K562 (cell line): ENCODE data around the gene SMIM13. TPM values are rescaled to one million over a fixed set of nuclear protein-coding genes. Genes with fewer than 3 reads are reported as not detected.
A peak's percentile ranks its signal among the peaks of the same experiment; 100 is the strongest.

Experiments
- ARHGAP35 ChIP-seq: fragments of 450-650 bp; IDR thresholded peaks from 2 replicates; pipeline ENCODE4 v1.6.1; 2018; ENCODE audit not compliant: partially characterized antibody
- HEY1 ChIP-seq: fragments of 250-450 bp; sonication (Bioruptor Pico); IDR thresholded peaks from 2 replicates; pipeline ENCODE4 v1.5.0; 2020; ENCODE audit warnings: mild to moderate bottlenecking, moderate library complexity, borderline replicate concordance
- HNRNPL ChIP-seq: fragments of 200-400 bp; formaldehyde crosslinking; IDR thresholded peaks from 2 replicates; pipeline ENCODE4 v1.6.1; 2017; ENCODE audit warnings: low read depth, mild to moderate bottlenecking, low read length
- ILF3 ChIP-seq: fragments of 450-650 bp; IDR thresholded peaks from 2 replicates; pipeline ENCODE4 v1.6.1; 2018; ENCODE audit warnings: antibody characterized with exemption, mild to moderate bottlenecking, moderate library complexity, borderline replicate concordance
- KLF16 ChIP-seq: IDR thresholded peaks from 2 replicates; pipeline ENCODE4 v1.6.1; 2016; ENCODE audit warnings: antibody characterized with exemption
- MYNN ChIP-seq, 2 experiments: sonication (generic); formaldehyde crosslinking in 1 of 2; IDR thresholded peaks; 2 replicates each; pipeline versions ENCODE4 v1.5.0 to v1.6.1; 2016 to 2020; ENCODE audit warnings: antibody characterized with exemption in 1 of 2, missing genetic modification reagents in 1 of 2
- NFE2L1 ChIP-seq: fragments of 450-650 bp; IDR thresholded peaks from 2 replicates; pipeline ENCODE4 v1.6.1; 2016; ENCODE audit warnings: missing genetic modification characterization, low read depth, mild to moderate bottlenecking, missing compliant biosample characterization, moderate library complexity, borderline replicate concordance
- SAFB2 ChIP-seq: fragments of 200-400 bp; formaldehyde crosslinking; IDR thresholded peaks from 2 replicates; pipeline ENCODE4 v1.6.1; 2018; ENCODE audit warnings: borderline replicate concordance, low read length, low read depth, moderate library complexity; ENCODE audit not compliant: severe bottlenecking
- SRF ChIP-seq, 2 experiments: fragments of 250-450, 450-650 bp in 1 of 2; sonication (Bioruptor Pico) in 1 of 2; sonication (generic) in 1 of 2; formaldehyde crosslinking; IDR thresholded peaks; 2 replicates each; pipeline versions ENCODE4 v1.5.0 to v1.5.1; 2020 to 2022; ENCODE audit warnings: mild to moderate bottlenecking in 1 of 2, missing genetic modification reagents in 1 of 2
- ZC3H11A ChIP-seq: IDR thresholded peaks from 2 replicates; pipeline ENCODE4 v1.6.1; 2012; ENCODE audit warnings: low read depth, low read length, improper control_type of control experiment
- ZC3H4 ChIP-seq: sonication (generic); formaldehyde crosslinking; IDR thresholded peaks from 2 replicates; pipeline ENCODE4 v1.9.0; 2021; ENCODE audit warnings: missing genetic modification reagents, borderline replicate concordance
- ZEB2 ChIP-seq: fragments of 450-650 bp; IDR thresholded peaks from 2 replicates; pipeline ENCODE4 v1.6.1; 2016
- ZNF134 ChIP-seq: fragments of 250-450 bp; sonication (Bioruptor Pico); conservative IDR thresholded peaks from 2 replicates; pipeline ENCODE4 v1.4.0; 2020
- ZNF143 ChIP-seq: sonication (generic); formaldehyde crosslinking; IDR thresholded peaks from 2 replicates; pipeline ENCODE4 v1.9.0; 2022; ENCODE audit warnings: mild to moderate bottlenecking, missing genetic modification reagents
- ZNF274 ChIP-seq: IDR thresholded peaks from 2 replicates; pipeline ENCODE4 v1.6.1; 2011; ENCODE audit warnings: low read depth, mild to moderate bottlenecking, low read length, moderate library complexity, borderline replicate concordance
- ZNF644 ChIP-seq: fragments of 200-800 bp; sonication (Bioruptor generic); IDR thresholded peaks from 2 replicates; pipeline ENCODE4 v1.6.1; 2016; ENCODE audit warnings: low read depth, missing genetic modification characterization, missing compliant biosample characterization
- ZNF785 ChIP-seq: fragments of 250-450 bp; sonication (Bioruptor Pico); IDR thresholded peaks from 2 replicates; pipeline ENCODE4 v1.4.0; 2020; ENCODE audit warnings: mild to moderate bottlenecking
- polyA plus RNA-seq, 8 experiments: library from polyadenylated mRNA; depleted of rRNA in 4 of 8; stranded (reverse) in 5 of 8; unstranded in 3 of 8; fragments of >200 nt; fragmentation: Nextera tagmentation in 2 of 8; fragmentation: Illumina TruSeq in 1 of 8; extraction: Ambion mirVana in 2 of 8; extraction: Trizol in 1 of 8; gene quantifications; 2 replicates each; pipeline versions ENCODE4 v1.2.1 to v1.2.3, GENCODE V29; 2011 to 2014; ENCODE audit warnings: inconsistent platforms in 1 of 8, missing spikeins in 1 of 8
- total RNA-seq, 7 experiments: library from RNA; depleted of rRNA in 6 of 7; stranded (reverse); fragments of >200 nt in 6 of 7; fragmentation: Illumina TruSeq in 2 of 7; extraction: Trizol in 2 of 7; gene quantifications; 2 replicates each; pipeline versions ENCODE4 v1.2.1 to v1.2.3, GENCODE V29; 2011 to 2021; ENCODE audit warnings: low replicate concordance in 1 of 7
- TF ChIP-seq, protein P1 (sequence below): sonication (generic); formaldehyde crosslinking; IDR thresholded peaks from 2 replicates; pipeline ENCODE4 v1.8.0; 2022; ENCODE audit warnings: mild to moderate bottlenecking, missing genetic modification reagents, borderline replicate concordance
- TF ChIP-seq, protein P2 (sequence below): sonication (generic); IDR thresholded peaks from 2 replicates; pipeline ENCODE4 v1.6.1; 2016
- TF ChIP-seq, protein P3 (sequence below): sonication (generic); formaldehyde crosslinking; IDR thresholded peaks from 2 replicates; pipeline ENCODE4 v1.8.1; 2022; ENCODE audit warnings: missing genetic modification reagents
- TF ChIP-seq, protein P4 (sequence below): fragments of 450-650 bp; formaldehyde crosslinking; IDR thresholded peaks from 2 replicates; pipeline ENCODE4 v1.4.0; 2020; ENCODE audit warnings: mild to moderate bottlenecking, moderate library complexity
- TF ChIP-seq, protein P5 (sequence below): fragments of 250-450 bp; sonication (Bioruptor Pico); IDR thresholded peaks from 2 replicates; pipeline ENCODE4 v1.6.1; 2021; ENCODE audit warnings: mild to moderate bottlenecking

SMIM13 gene
- total and polyA plus RNA-seq, 9 of the 15 experiments (the other 6 are each of a cell fraction or from before 2014, with no cell fraction given): 5.5 to 24.8 (median 11.7) TPM

DNA sequence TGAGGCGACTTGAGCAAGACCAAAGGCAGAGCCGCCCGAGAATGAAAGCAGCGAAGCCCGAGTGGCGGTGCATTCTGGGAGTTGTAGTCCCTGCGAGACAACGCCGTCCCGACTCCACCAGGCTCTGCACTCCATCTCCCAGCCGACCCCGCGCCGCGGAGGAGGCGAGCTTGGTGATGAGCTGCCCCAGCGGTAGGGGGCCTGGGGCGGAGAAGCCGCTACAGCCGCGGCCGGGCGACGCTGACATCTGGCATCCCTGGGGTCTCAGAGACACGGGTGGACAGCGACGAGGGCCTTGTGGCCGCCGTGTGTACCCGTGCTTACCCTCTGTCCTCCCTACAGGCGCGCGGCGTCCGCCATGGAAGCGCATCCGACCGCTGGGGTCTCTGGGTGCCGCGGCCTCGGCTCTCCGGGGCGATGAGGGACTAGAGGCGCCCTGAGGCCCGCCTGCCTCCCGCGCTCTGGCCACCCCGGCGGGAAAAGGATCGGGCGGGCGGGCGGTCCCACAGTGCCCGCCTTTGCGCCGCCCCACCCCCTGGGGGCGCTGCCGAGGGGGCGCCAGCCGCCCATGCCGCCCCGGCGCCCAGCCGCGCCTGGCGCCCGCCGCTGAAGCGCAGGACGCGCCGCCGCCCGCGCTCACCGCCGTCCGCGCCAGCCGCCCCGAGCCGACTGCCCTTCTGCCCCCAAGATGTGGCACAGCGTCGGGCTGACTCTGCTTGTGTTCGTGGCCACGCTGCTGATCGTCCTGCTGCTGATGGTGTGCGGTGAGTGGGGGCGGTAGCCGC is at the start of gene SMIM13 (continued):
- TF ChIP-seq, protein P1, sequence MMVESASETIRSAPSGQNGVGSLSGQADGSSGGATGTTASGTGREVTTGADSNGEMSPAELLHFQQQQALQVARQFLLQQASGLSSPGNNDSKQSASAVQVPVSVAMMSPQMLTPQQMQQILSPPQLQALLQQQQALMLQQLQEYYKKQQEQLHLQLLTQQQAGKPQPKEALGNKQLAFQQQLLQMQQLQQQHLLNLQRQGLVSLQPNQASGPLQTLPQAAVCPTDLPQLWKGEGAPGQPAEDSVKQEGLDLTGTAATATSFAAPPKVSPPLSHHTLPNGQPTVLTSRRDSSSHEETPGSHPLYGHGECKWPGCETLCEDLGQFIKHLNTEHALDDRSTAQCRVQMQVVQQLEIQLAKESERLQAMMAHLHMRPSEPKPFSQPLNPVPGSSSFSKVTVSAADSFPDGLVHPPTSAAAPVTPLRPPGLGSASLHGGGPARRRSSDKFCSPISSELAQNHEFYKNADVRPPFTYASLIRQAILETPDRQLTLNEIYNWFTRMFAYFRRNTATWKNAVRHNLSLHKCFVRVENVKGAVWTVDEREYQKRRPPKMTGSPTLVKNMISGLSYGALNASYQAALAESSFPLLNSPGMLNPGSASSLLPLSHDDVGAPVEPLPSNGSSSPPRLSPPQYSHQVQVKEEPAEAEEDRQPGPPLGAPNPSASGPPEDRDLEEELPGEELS: no peak
- TF ChIP-seq, protein P2, sequence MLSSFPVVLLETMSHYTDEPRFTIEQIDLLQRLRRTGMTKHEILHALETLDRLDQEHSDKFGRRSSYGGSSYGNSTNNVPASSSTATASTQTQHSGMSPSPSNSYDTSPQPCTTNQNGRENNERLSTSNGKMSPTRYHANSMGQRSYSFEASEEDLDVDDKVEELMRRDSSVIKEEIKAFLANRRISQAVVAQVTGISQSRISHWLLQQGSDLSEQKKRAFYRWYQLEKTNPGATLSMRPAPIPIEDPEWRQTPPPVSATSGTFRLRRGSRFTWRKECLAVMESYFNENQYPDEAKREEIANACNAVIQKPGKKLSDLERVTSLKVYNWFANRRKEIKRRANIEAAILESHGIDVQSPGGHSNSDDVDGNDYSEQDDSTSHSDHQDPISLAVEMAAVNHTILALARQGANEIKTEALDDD: no peak; the same call in 1 of the 2 replicates
- TF ChIP-seq SRF (CRISPR knock-in tag; IDR thresholded peaks at IDR 0.05): peak; percentile 13 to 51; a peak in 1 of 4 replicates
- 0 out of 2 replicates have a peak, but pooled peaks have one; percentile 32 for TF ChIP-seq HEY1 (CRISPR knock-in tag)
- no peak for TF ChIP-seq ARHGAP35
- peak; percentile 91 for TF ChIP-seq HNRNPL
- no peak; the same call in 1 of the 2 replicates for TF ChIP-seq MYNN (IDR thresholded peaks at IDR 0.05)
- TF ChIP-seq MYNN (CRISPR knock-in tag; IDR thresholded peaks at IDR 0.05): no peak
- no peak for TF ChIP-seq ZNF274
- TF ChIP-seq ZNF785 (CRISPR knock-in tag): no peak
- no peak for TF ChIP-seq ZNF134 (CRISPR knock-in tag)
- TF ChIP-seq ZC3H11A: no peak
- TF ChIP-seq, protein P3, sequence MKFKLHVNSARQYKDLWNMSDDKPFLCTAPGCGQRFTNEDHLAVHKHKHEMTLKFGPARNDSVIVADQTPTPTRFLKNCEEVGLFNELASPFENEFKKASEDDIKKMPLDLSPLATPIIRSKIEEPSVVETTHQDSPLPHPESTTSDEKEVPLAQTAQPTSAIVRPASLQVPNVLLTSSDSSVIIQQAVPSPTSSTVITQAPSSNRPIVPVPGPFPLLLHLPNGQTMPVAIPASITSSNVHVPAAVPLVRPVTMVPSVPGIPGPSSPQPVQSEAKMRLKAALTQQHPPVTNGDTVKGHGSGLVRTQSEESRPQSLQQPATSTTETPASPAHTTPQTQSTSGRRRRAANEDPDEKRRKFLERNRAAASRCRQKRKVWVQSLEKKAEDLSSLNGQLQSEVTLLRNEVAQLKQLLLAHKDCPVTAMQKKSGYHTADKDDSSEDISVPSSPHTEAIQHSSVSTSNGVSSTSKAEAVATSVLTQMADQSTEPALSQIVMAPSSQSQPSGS (CRISPR knock-in tag): no peak
- peak; percentile 85; the same call in 1 of the 2 replicates for TF ChIP-seq ZNF644 (tag)
- TF ChIP-seq, protein P4, sequence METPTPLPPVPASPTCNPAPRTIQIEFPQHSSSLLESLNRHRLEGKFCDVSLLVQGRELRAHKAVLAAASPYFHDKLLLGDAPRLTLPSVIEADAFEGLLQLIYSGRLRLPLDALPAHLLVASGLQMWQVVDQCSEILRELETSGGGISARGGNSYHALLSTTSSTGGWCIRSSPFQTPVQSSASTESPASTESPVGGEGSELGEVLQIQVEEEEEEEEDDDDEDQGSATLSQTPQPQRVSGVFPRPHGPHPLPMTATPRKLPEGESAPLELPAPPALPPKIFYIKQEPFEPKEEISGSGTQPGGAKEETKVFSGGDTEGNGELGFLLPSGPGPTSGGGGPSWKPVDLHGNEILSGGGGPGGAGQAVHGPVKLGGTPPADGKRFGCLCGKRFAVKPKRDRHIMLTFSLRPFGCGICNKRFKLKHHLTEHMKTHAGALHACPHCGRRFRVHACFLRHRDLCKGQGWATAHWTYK (CRISPR knock-in tag): peak; percentile 75; the same call in 1 of the 2 replicates
- no peak for TF ChIP-seq ZEB2
- TF ChIP-seq SAFB2: no peak
- TF ChIP-seq, protein P5, sequence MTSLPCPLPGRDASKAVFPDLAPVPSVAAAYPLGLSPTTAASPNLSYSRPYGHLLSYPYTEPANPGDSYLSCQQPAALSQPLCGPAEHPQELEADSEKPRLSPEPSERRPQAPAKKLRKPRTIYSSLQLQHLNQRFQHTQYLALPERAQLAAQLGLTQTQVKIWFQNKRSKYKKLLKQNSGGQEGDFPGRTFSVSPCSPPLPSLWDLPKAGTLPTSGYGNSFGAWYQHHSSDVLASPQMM (CRISPR knock-in tag): no peak
- TF ChIP-seq ILF3: peak; percentile 74; the same call in 1 of the 2 replicates
- peak; percentile 55; the same call in 1 of the 2 replicates for TF ChIP-seq KLF16
- TF ChIP-seq ZC3H4 (CRISPR knock-in tag): no peak
- TF ChIP-seq NFE2L1 (tag): no peak
- peak; percentile 100 for TF ChIP-seq ZNF143 (CRISPR knock-in tag)
